Stimulated activated CD4-positive, alpha-beta T cell treated with anti-CD3 and anti-CD28 coated beads, Interleukin-4, amount 100 ng/mL, for 4 hours (primary cell): Measurements from ENCODE around the gene KPNA2.
A peak's percentile ranks its signal among the peaks of the same experiment; 100 is the strongest.
"Not testable (repeated sequence)": the region's sequence is repeated elsewhere in the genome, so short reads cannot be mapped to it uniquely, and the experiment has no call there.

Experiments
- DNase-seq, 2 experiments: peaks; one replicate each; pipeline ENCODE4 v3.0.0-alpha.2; 2020

The KPNA2 gene

GRCh38 chr17:68035523-68036303 is at the start of gene KPNA2:
Gene KPNA2, plus strand, starts transcription at chr17:68035735. Its CDS starts 1,398 bp downstream, at chr17:68037133.
- DNase-seq = peak; percentile 84 to 90

- no peak for DNase-seq
These were observed 44.6 kb upstream of the KPNA2 start for GRCh38 chr17:67990909-67991308.

GRCh38 chr17:67992548-67993152 is 42.9 kb upstream of the KPNA2 start:
- no peak for DNase-seq

GRCh38 chr17:67993153-67993997 is 42.2 kb upstream of the KPNA2 start:
- DNase-seq = peak; percentile 52 to 77

GRCh38 chr17:67993998-67994361 is 41.6 kb upstream of the KPNA2 start:
- DNase-seq = no peak

GRCh38 chr17:67994817-67995569 is 40.5 kb upstream of the KPNA2 start:
- no peak for DNase-seq

- peak; percentile 7 to 17 for DNase-seq
These were observed 39.8 kb upstream of the KPNA2 start for GRCh38 chr17:67995570-67996263.

- DNase-seq = peak in 1 of 2 experiments; percentile 24
These were observed 39.0 kb upstream of the KPNA2 start, which contains the start of gene C17orf58 for GRCh38 chr17:67996301-67997171. Gene C17orf58, minus strand, starts transcription at chr17:67996469. Its CDS starts 271 bp downstream, at chr17:67996198.

GRCh38 chr17:67998466-67998865 is 37.1 kb upstream of the KPNA2 start:
- DNase-seq = no peak

GRCh38 chr17:67999291-67999911 is 36.1 kb upstream of the KPNA2 start:
- no peak for DNase-seq

GRCh38 chr17:68004201-68004600 is 31.3 kb upstream of the KPNA2 start:
- no peak for DNase-seq

- DNase-seq = no peak
These were observed 28.7 kb upstream of the KPNA2 start for GRCh38 chr17:68006797-68007196.

GRCh38 chr17:68011199-68011665 is 24.3 kb upstream of the KPNA2 start:
- peak; percentile 31 to 61 for DNase-seq

- no peak for DNase-seq
These were observed 22.1 kb upstream of the KPNA2 start for GRCh38 chr17:68013385-68013784.

- no peak for DNase-seq
These were observed 20.3 kb upstream of the KPNA2 start for GRCh38 chr17:68015081-68015723.

GRCh38 chr17:68016838-68017237 is 18.7 kb upstream of the KPNA2 start:
- no peak for DNase-seq

- DNase-seq = not testable (repeated sequence)
These were observed 17.0 kb upstream of the KPNA2 start for GRCh38 chr17:68018493-68018892.

- DNase-seq = no peak
These were observed 16.2 kb upstream of the KPNA2 start for GRCh38 chr17:68019336-68019674.

- peak; percentile 97 to 99 for DNase-seq
These were observed 15.7 kb upstream of the KPNA2 start for GRCh38 chr17:68019675-68020408.
